Neuronal stem cell (in vitro differentiated cells): ENCODE results near the gene S1PR1.

Experiments used
- DNase-seq: peaks from one replicate; pipeline ENCODE4 v3.0.0-alpha.2; 2013; ENCODE audit warnings: low spot score
- H2AFZ ChIP-seq: one replicate; pipeline ENCODE4 v1.6.1; 2013; ENCODE audit warnings: mild to moderate bottlenecking, low read length, inconsistent platforms
- H2AK5ac ChIP-seq: 2 replicates; pipeline ENCODE4 v1.6.1; 2013; ENCODE audit warnings: low read depth, mild to moderate bottlenecking, inconsistent platforms, low read length, moderate library complexity, mixed read lengths
- H2BK120ac ChIP-seq: 2 replicates; pipeline ENCODE4 v1.6.1; 2013; ENCODE audit warnings: low read depth, mild to moderate bottlenecking, inconsistent platforms, low read length, moderate library complexity, mixed read lengths
- H2BK12ac ChIP-seq: one replicate; pipeline ENCODE4 v1.6.1; 2013; ENCODE audit warnings: low read length, inconsistent platforms
- H2BK15ac ChIP-seq: 2 replicates; pipeline ENCODE4 v1.6.1; 2013; ENCODE audit warnings: mild to moderate bottlenecking, low read length, inconsistent platforms, mixed read lengths
- H2BK5ac ChIP-seq: one replicate; pipeline ENCODE4 v1.6.1; 2013; ENCODE audit warnings: inconsistent platforms, mild to moderate bottlenecking, low read length, moderate library complexity
- H3K14ac ChIP-seq: one replicate; pipeline ENCODE4 v1.6.1; 2013; ENCODE audit warnings: low read length, inconsistent platforms
- H3K18ac ChIP-seq: 2 replicates; pipeline ENCODE4 v1.6.1; 2013; ENCODE audit warnings: low read length, inconsistent platforms
- H3K23ac ChIP-seq: 2 replicates; pipeline ENCODE4 v1.6.1; 2013; ENCODE audit warnings: low read depth, mild to moderate bottlenecking, mixed read lengths, low read length, inconsistent platforms; ENCODE audit not compliant: poor library complexity
- H3K27ac ChIP-seq: replicated peaks from 3 replicates; pipeline ENCODE4 v1.5.1; 2013; ENCODE audit warnings: low read length, inconsistent platforms
- H3K27me3 ChIP-seq, 3 experiments: 2 replicates each; pipeline ENCODE4 v1.6.1; 2013; ENCODE audit warnings: low read length in 3 of 3, mild to moderate bottlenecking in 2 of 3, inconsistent platforms in 1 of 3, low read depth in 1 of 3, mixed read lengths in 1 of 3, moderate library complexity in 1 of 3; ENCODE audit not compliant: control insufficient read depth in 3 of 3, insufficient read depth in 3 of 3
- H3K36me3 ChIP-seq, 2 donors: replicated peaks in 1 of 2; 2 replicates each; pipeline ENCODE4 v1.6.1; 2013; ENCODE audit warnings: low read length in 2 of 2; ENCODE audit not compliant: control insufficient read depth in 2 of 2, insufficient read depth in 2 of 2
- H3K4ac ChIP-seq: 2 replicates; pipeline ENCODE4 v1.6.1; 2013; ENCODE audit warnings: inconsistent platforms, mild to moderate bottlenecking, low read length, moderate library complexity
- H3K4me1 ChIP-seq, 2 donors: 1 replicate in 1 of 2; 2 replicates in 1 of 2; pipeline ENCODE4 v1.6.1; 2013; ENCODE audit warnings: low read length in 2 of 2, low read depth in 1 of 2; ENCODE audit not compliant: control insufficient read depth in 2 of 2, insufficient read depth in 1 of 2
- H3K4me2 ChIP-seq: one replicate; pipeline ENCODE4 v1.6.1; 2013; ENCODE audit warnings: mild to moderate bottlenecking, low read length, inconsistent platforms; ENCODE audit not compliant: insufficient read depth, poor library complexity, severe bottlenecking
- H3K4me3 ChIP-seq, 2 donors: 2 replicates each; pipeline ENCODE4 v1.5.1; 2013; ENCODE audit warnings: low read length in 2 of 2, mild to moderate bottlenecking in 2 of 2, inconsistent platforms in 1 of 2, moderate library complexity in 1 of 2
- H3K79me1 ChIP-seq: one replicate; pipeline ENCODE4 v1.6.1; 2013; ENCODE audit warnings: low read depth, mild to moderate bottlenecking, inconsistent platforms, low read length, moderate library complexity
- H3K9ac ChIP-seq: one replicate; pipeline ENCODE4 v1.6.1; 2013; ENCODE audit warnings: mild to moderate bottlenecking, low read depth, low read length, inconsistent platforms; ENCODE audit not compliant: poor library complexity
- H3K9me3 ChIP-seq, 2 donors: replicated peaks in 1 of 2; 2 replicates each; pipeline versions ENCODE3 to v1.6.1; 2013; ENCODE audit warnings: low read length in 2 of 2, mild to moderate bottlenecking in 2 of 2, inconsistent platforms in 1 of 2, low read depth in 1 of 2, mixed read lengths in 1 of 2, moderate library complexity in 1 of 2; ENCODE audit not compliant: control insufficient read depth in 2 of 2, insufficient read depth in 1 of 2
- H4K8ac ChIP-seq: one replicate; pipeline ENCODE4 v1.6.1; 2013; ENCODE audit warnings: low read depth, mild to moderate bottlenecking, inconsistent platforms, low read length, moderate library complexity
- H4K91ac ChIP-seq: one replicate; pipeline ENCODE4 v1.6.1; 2013; ENCODE audit warnings: low read length, low read depth, mild to moderate bottlenecking, inconsistent platforms; ENCODE audit not compliant: poor library complexity
- WGBS, 2 donors: extraction: QIAGEN DNeasy Blood & Tissue Kit; methylation state at CpG; one replicate each; pipeline ENCODE4 v1.1.7; 2013; ENCODE audit warnings: missing lambda C conversion rate in 2 of 2, mixed read lengths in 1 of 2; ENCODE audit not compliant: insufficient read length in 2 of 2, insufficient replicate concordance in 1 of 2; ENCODE audit errors: extremely low coverage in 2 of 2; 5-methylcytosine and 5-hydroxymethylcytosine counted together

S1PR1 gene

GRCh38 chr1:101283443-101283842 is 46.6 kb downstream of the S1PR1 start:
- no peak overlapping the region for H2AK5ac ChIP-seq
- no peak overlapping the region for H4K8ac ChIP-seq
- no peak overlapping the region for H3K4me3 ChIP-seq
- H3K4me1 ChIP-seq = peaks cover 3 to 7% of the 10 kb centered on the region in 2 donors
- no CpG with 5 or more reads among the region's 3 CpGs for WGBS, 2 donors
- H3K27me3 ChIP-seq = no peaks in the 10 kb centered on the region
- H3K4me2 ChIP-seq = no peak overlapping the region
- no peak overlapping the region for H3K27ac ChIP-seq
- no peak overlapping the region for H3K18ac ChIP-seq
- H3K79me1 ChIP-seq = no peaks in the 10 kb centered on the region
- H3K14ac ChIP-seq = no peak overlapping the region
- H2AFZ ChIP-seq = peak overlapping the region; percentile 64
- H3K23ac ChIP-seq = no peak overlapping the region
- H3K36me3 ChIP-seq = no peaks in the 10 kb centered on the region
- H3K9me3 ChIP-seq = peaks cover 0 to 3% of the 10 kb centered on the region in 2 donors
- DNase-seq = no peak
- no peak overlapping the region for H4K91ac ChIP-seq
- no peak overlapping the region for H2BK120ac ChIP-seq
- no peak overlapping the region for H2BK5ac ChIP-seq
- H2BK12ac ChIP-seq = no peak overlapping the region
- no peak overlapping the region for H3K4ac ChIP-seq
- no peak overlapping the region for H2BK15ac ChIP-seq
- no peak overlapping the region for H3K9ac ChIP-seq

DNA sequence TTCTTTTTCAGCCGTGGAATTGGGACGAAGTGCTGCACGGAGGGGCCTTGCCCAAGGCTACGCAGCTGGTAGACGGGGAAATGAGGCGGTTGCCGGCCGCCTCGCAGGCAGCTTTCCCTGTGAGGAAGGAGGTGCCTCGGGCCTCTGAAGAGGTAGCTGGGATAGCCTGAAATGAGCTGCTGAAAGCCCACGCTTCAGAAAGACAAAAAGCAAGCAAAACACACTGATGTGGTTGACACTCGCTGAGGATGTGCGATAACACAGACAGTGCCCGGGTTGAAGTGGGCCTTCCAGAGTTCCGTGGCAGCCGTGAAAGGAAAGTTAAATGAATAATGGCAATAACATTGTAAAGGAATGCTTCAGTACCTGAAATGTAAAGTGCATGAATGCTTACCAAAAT is 47.2 kb downstream of the S1PR1 start:
- H3K18ac ChIP-seq = peak overlapping the region; percentile 35
- H3K4me3 ChIP-seq = no peak overlapping the region
- H3K9me3 ChIP-seq = peaks cover 0 to 3% of the 10 kb centered on the region in 2 donors
- H3K9ac ChIP-seq = no peak overlapping the region
- peak overlapping the region; percentile 64 for H2AFZ ChIP-seq
- no peaks in the 10 kb centered on the region for H3K36me3 ChIP-seq
- H3K4ac ChIP-seq = no peak overlapping the region
- no peak overlapping the region for H2BK15ac ChIP-seq
- no CpG with 5 or more reads among the region's 16 CpGs for WGBS, 2 donors
- H3K4me2 ChIP-seq = no peak overlapping the region
- H3K14ac ChIP-seq = no peak overlapping the region
- H4K8ac ChIP-seq = no peak overlapping the region
- H3K79me1 ChIP-seq = no peaks in the 10 kb centered on the region
- H3K27me3 ChIP-seq = no peaks in the 10 kb centered on the region
- H3K27ac ChIP-seq = peak overlapping the region; percentile 31
- DNase-seq = no peak
- H2AK5ac ChIP-seq = no peak overlapping the region
- H2BK5ac ChIP-seq = no peak overlapping the region
- H2BK12ac ChIP-seq = no peak overlapping the region
- H3K23ac ChIP-seq = no peak overlapping the region
- no peak overlapping the region for H2BK120ac ChIP-seq
- H4K91ac ChIP-seq = no peak overlapping the region
- H3K4me1 ChIP-seq = peaks cover 3 to 7% of the 10 kb centered on the region in 2 donors

- no peak overlapping the region for H3K9ac ChIP-seq
- no peak overlapping the region for H3K23ac ChIP-seq
- no CpG with 5 or more reads among the region's 5 CpGs for WGBS, 2 donors
Observed at GRCh38 chr1:101284622-101285218, 47.9 kb downstream of the S1PR1 start.

DNA sequence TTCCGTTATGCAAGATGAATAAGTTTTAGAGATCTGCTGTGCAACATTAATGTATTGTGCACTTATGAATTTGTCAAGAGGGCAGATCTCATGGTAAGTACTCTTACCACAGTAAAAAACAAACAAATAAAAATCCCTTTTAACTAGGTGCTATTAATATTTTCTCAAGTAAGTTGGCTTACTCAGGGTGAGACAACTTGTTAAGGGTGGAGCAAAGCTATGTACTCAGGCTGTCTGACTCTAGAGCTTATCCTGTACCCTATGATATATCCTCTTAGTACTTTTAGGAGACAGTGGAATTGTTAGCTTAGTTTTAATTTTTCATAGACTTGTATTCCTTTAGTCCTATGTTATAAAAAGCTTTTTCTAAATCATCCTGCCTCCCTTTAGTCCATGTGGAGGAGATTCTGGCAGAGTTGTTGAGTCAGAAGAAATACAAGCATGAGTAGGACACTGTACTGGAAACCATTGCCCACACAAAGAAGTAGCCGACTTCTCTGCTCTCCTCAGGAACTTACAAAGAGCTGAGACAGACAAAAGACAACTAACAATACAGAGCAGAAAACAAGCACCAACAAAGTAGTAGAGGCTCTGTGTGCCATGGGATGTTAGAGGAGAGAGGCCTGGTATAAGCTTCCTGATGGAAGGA is 49.2 kb downstream of the S1PR1 start:
- Histone ChIP-seq H3K14ac (no peak overlapping the region), H4K8ac (no peak overlapping the region), H3K18ac (no peak overlapping the region), H3K9me3 (peaks cover 0 to 3% of the 10 kb centered on the region in 2 donors), H2BK12ac (no peak overlapping the region), H3K9ac (no peak overlapping the region), H2BK5ac (no peak overlapping the region), H3K27ac (no peak overlapping the region), H3K4me1 (peaks cover 3 to 7% of the 10 kb centered on the region in 2 donors), H3K23ac (no peak overlapping the region), H2BK120ac (no peak overlapping the region), H3K27me3 (no peaks in the 10 kb centered on the region), H3K36me3 (no peaks in the 10 kb centered on the region), H3K4me3 (no peak overlapping the region), H3K79me1 (no peaks in the 10 kb centered on the region), H4K91ac (no peak overlapping the region), H2AK5ac (no peak overlapping the region), H2BK15ac (no peak overlapping the region), H3K4ac (no peak overlapping the region), H2AFZ (peak overlapping the region; percentile 63), H3K4me2 (no peak overlapping the region)
- no CpG with 5 or more reads among the region's 2 CpGs for WGBS, 2 donors
- no peak for DNase-seq

More at GRCh38 chr1:101284622-101285218, 47.9 kb downstream of the S1PR1 start:
- H3K36me3 ChIP-seq = no peaks in the 10 kb centered on the region
- H2AK5ac ChIP-seq = no peak overlapping the region
- H3K9me3 ChIP-seq = peaks cover 0 to 3% of the 10 kb centered on the region in 2 donors
- H3K4me3 ChIP-seq = no peak overlapping the region
- no peak overlapping the region for H4K8ac ChIP-seq
- no peak overlapping the region for H2BK5ac ChIP-seq
- no peak overlapping the region for H2BK120ac ChIP-seq
- H3K4ac ChIP-seq = no peak overlapping the region
- no peak overlapping the region for H2BK12ac ChIP-seq
- no peak overlapping the region for H2BK15ac ChIP-seq
- H3K4me1 ChIP-seq = peaks cover 3 to 7% of the 10 kb centered on the region in 2 donors
- H4K91ac ChIP-seq = no peak overlapping the region
- H2AFZ ChIP-seq = no peak overlapping the region
- no peak overlapping the region for H3K4me2 ChIP-seq
- DNase-seq = no peak
- H3K79me1 ChIP-seq = no peaks in the 10 kb centered on the region
- no peak overlapping the region for H3K18ac ChIP-seq
- H3K14ac ChIP-seq = no peak overlapping the region
- H3K27me3 ChIP-seq = no peaks in the 10 kb centered on the region
- no peak overlapping the region for H3K27ac ChIP-seq
